LNCaP clone FGC (cell line): ENCODE measurements around the gene KRTAP29-1.

Experiments
- DNase-seq: peaks from one replicate; pipeline ENCODE4 v3.0.0-alpha.2; 2011; ENCODE audit warnings: low read depth
- H3K4me3 ChIP-seq: 2 replicates; pipeline ENCODE4 v1.5.1; 2011; ENCODE audit warnings: mild to moderate bottlenecking, low read depth, low read length, control low read depth
- CTCF ChIP-seq: IDR thresholded peaks from 2 replicates; pipeline ENCODE4 v1.5.1; 2012; ENCODE audit warnings: mild to moderate bottlenecking; ENCODE audit not compliant: control insufficient read depth, insufficient read depth; ENCODE audit errors: extremely low read depth

The KRTAP29-1 gene

GRCh38 chr17:41333836-41334235 is 31.2 kb upstream of the KRTAP29-1 start:
- H3K4me3 ChIP-seq: no peak overlapping the region
- DNase-seq: no peak
- TF ChIP-seq CTCF: no peak

- H3K4me3 ChIP-seq: no peak overlapping the region
- no peak for TF ChIP-seq CTCF
- DNase-seq: no peak
Measured at GRCh38 chr17:41333098-41333497, 30.4 kb upstream of the KRTAP29-1 start.

GRCh38 chr17:41332239-41332638 is 29.6 kb upstream of the KRTAP29-1 start:
- no peak overlapping the region for H3K4me3 ChIP-seq
- DNase-seq: no peak
- no peak for TF ChIP-seq CTCF

GRCh38 chr17:41331606-41332005 is 29.0 kb upstream of the KRTAP29-1 start:
- DNase-seq: no peak
- no peak for TF ChIP-seq CTCF
- no peak overlapping the region for H3K4me3 ChIP-seq

- no peak overlapping the region for H3K4me3 ChIP-seq
- no peak for DNase-seq
- peak; percentile 99 for TF ChIP-seq CTCF
Measured at GRCh38 chr17:41329279-41329948, 26.8 kb upstream of the KRTAP29-1 start.

- DNase-seq: no peak
- TF ChIP-seq CTCF: no peak
- H3K4me3 ChIP-seq: no peak overlapping the region
Measured at GRCh38 chr17:41328207-41328606, 25.6 kb upstream of the KRTAP29-1 start.
